GM18861 (cell line): ENCODE measurements around the gene FLNC.

ENCODE experiments used
- ATAC-seq: cut with Tn5 transposase; IDR thresholded peaks from one replicate; pipeline ENCODE4 v1.9.1; 2021; ENCODE audit not compliant: unreplicated experiment

Gene FLNC

GRCh38 chr7:128875523-128875948 lies 45.3 kb downstream of the FLNC start:
- ATAC-seq: no peak

GRCh38 chr7:128876127-128876526 lies 45.9 kb downstream of the FLNC start:
- no peak for ATAC-seq

- no peak for ATAC-seq
These were observed 46.4 kb downstream of the FLNC start for GRCh38 chr7:128876586-128876977.

GRCh38 chr7:128876978-128877755 lies 47.0 kb downstream of the FLNC start:
- no peak for ATAC-seq

GRCh38 chr7:128877756-128878120 lies 47.5 kb downstream of the FLNC start:
- no peak for ATAC-seq

GRCh38 chr7:128878226-128879105 lies 48.3 kb downstream of the FLNC start:
- no peak for ATAC-seq

GRCh38 chr7:128879461-128879938 lies 49.3 kb downstream of the FLNC start:
- no peak for ATAC-seq

- no peak for ATAC-seq
These were observed 49.9 kb downstream of the FLNC start for GRCh38 chr7:128879939-128880746.

GRCh38 chr7:128880791-128881457 lies 50.7 kb downstream of the FLNC start:
- ATAC-seq: no peak

GRCh38 chr7:128881458-128882125 lies 51.4 kb downstream of the FLNC start:
- ATAC-seq: no peak

- no peak for ATAC-seq
These were observed 51.9 kb downstream of the FLNC start for GRCh38 chr7:128882134-128882533.

- peak; percentile 43 for ATAC-seq
These were observed 53.6 kb downstream of the FLNC start for GRCh38 chr7:128883622-128884448.

GRCh38 chr7:128884561-128885369 lies 54.6 kb downstream of the FLNC start:
- no peak for ATAC-seq

GRCh38 chr7:128885370-128886187 lies 55.4 kb downstream of the FLNC start:
- ATAC-seq: no peak

- ATAC-seq: no peak
These were observed 56.4 kb downstream of the FLNC start for GRCh38 chr7:128886391-128887168.

- ATAC-seq: no peak
These were observed 57.2 kb downstream of the FLNC start for GRCh38 chr7:128887169-128888038.
